Hematopoietic multipotent progenitor cell treated with erythropoietin and hydrocortisone succinate and interleukin-3 and kit ligand, for 17 days (in vitro differentiated cells): ENCODE results near the gene TUBB2A.
A peak's percentile ranks its signal among the peaks of the same experiment; 100 is the strongest.

Experiments
- DNase-seq: peaks from one replicate; pipeline ENCODE4 v3.0.0-alpha.2; 2015; ENCODE audit warnings: low spot score

The TUBB2A gene

GRCh38 chr6:3118353-3119039, 38.8 kb downstream of the TUBB2A start, which contains the start of gene BPHL:
Gene BPHL, plus strand, starts transcription at chr6:3118711. Its CDS starts 30 bp downstream, at chr6:3118741.
- DNase-seq, result peak; percentile 98

- DNase-seq, result no peak
These were observed 39.4 kb downstream of the TUBB2A start for GRCh38 chr6:3117912-3118352.

- no peak for DNase-seq
These were observed 43.0 kb downstream of the TUBB2A start for GRCh38 chr6:3114377-3114776.

GRCh38 chr6:3109761-3110160, 47.6 kb downstream of the TUBB2A start:
- no peak for DNase-seq

- no peak for DNase-seq
These were observed 48.5 kb downstream of the TUBB2A start for GRCh38 chr6:3108746-3109414.
